Stimulated activated CD4-positive, alpha-beta T cell treated with anti-CD3 and anti-CD28 coated beads, Interleukin-1b, Interleukin-23, amount 100 ng/mL, for 48 hours (primary cell): Measurements from ENCODE around the gene TNFRSF13B.
"Not testable (repeated sequence)": the region's sequence is repeated elsewhere in the genome, so short reads cannot be mapped to it uniquely, and the experiment has no call there.

ENCODE experiments used
- DNase-seq: peaks from one replicate; pipeline ENCODE4 v3.0.0-alpha.2; 2020

TNFRSF13B gene

GRCh38 chr17:16971458-16972338 is at the start of gene TNFRSF13B:
Gene TNFRSF13B, minus strand, starts transcription at chr17:16972118. Its CDS starts 43 bp downstream, at chr17:16972075.
- DNase-seq = no peak

GRCh38 chr17:17021194-17021863 is 49.4 kb upstream of the TNFRSF13B start:
- no peak for DNase-seq

- no peak for DNase-seq
Observed at GRCh38 chr17:17020821-17021193, 48.9 kb upstream of the TNFRSF13B start.

GRCh38 chr17:17019891-17020456 is 48.1 kb upstream of the TNFRSF13B start:
- DNase-seq = no peak

GRCh38 chr17:17019430-17019762 is 47.5 kb upstream of the TNFRSF13B start:
- DNase-seq = no peak

GRCh38 chr17:17018612-17019429 is 46.9 kb upstream of the TNFRSF13B start:
- DNase-seq = no peak

GRCh38 chr17:17018021-17018441 is 46.1 kb upstream of the TNFRSF13B start:
- DNase-seq = no peak

GRCh38 chr17:17017343-17018014 is 45.6 kb upstream of the TNFRSF13B start:
- DNase-seq = no peak

- DNase-seq = not testable (repeated sequence)
Observed at GRCh38 chr17:17016199-17017197, 44.6 kb upstream of the TNFRSF13B start.

GRCh38 chr17:17015230-17015629 is 43.3 kb upstream of the TNFRSF13B start:
- no peak for DNase-seq

- DNase-seq = not testable (repeated sequence)
Observed at GRCh38 chr17:17014748-17015124, 42.8 kb upstream of the TNFRSF13B start.

GRCh38 chr17:17013828-17014747 is 42.2 kb upstream of the TNFRSF13B start:
- not testable (repeated sequence) for DNase-seq

- not testable (repeated sequence) for DNase-seq
Observed at GRCh38 chr17:17011043-17011907, 39.4 kb upstream of the TNFRSF13B start.

- DNase-seq = not testable (repeated sequence)
Observed at GRCh38 chr17:17010545-17011034, 38.7 kb upstream of the TNFRSF13B start.

- DNase-seq = not testable (repeated sequence)
Observed at GRCh38 chr17:17009972-17010371, 38.1 kb upstream of the TNFRSF13B start.

- DNase-seq = not testable (repeated sequence)
Observed at GRCh38 chr17:17008621-17009397, 36.9 kb upstream of the TNFRSF13B start.

- DNase-seq = not testable (repeated sequence)
Observed at GRCh38 chr17:17007891-17008290, 36.0 kb upstream of the TNFRSF13B start.
